H1 (cell line): ENCODE results near the gene KIF25. TPM values are rescaled to one million over a fixed set of nuclear protein-coding genes. Genes with fewer than 3 reads are reported as not detected.

Experiments used
- ASH2L ChIP-seq: fragments of 200-600, 300-600 bp; sonication (generic); IDR thresholded peaks from one replicate; pipeline ENCODE4 v1.7.1; 2017; ENCODE audit warnings: low read length
- BRCA1 ChIP-seq: IDR thresholded peaks from 2 replicates; pipeline ENCODE4 v1.6.1; 2012; ENCODE audit warnings: low read depth, low read length, improper control_type of control experiment
- CBX8 ChIP-seq: fragments of 300-800, 300-1000 bp; sonication (generic); IDR thresholded peaks from 2 replicates; pipeline ENCODE4 v1.7.1; 2016; ENCODE audit warnings: low read depth, low read length, borderline replicate concordance
- CHD1 ChIP-seq: IDR thresholded peaks from 2 replicates; pipeline ENCODE4 v1.6.1; 2012; ENCODE audit warnings: low read depth, low read length, improper control_type of control experiment
- CHD2 ChIP-seq: IDR thresholded peaks from 2 replicates; pipeline ENCODE4 v1.6.1; 2012; ENCODE audit warnings: low read length, improper control_type of control experiment
- EGR1 ChIP-seq: IDR thresholded peaks from 2 replicates; pipeline ENCODE4 v1.6.1; 2011; ENCODE audit warnings: low read depth, low read length, borderline replicate concordance
- EZH2 ChIP-seq: fragments of 200-600 bp; sonication (generic); IDR thresholded peaks from 2 replicates; pipeline ENCODE4 v1.7.1; 2012; ENCODE audit warnings: low read depth, mild to moderate bottlenecking, moderate library complexity, low read length, inconsistent platforms; ENCODE audit not compliant: severe bottlenecking
- FOSL1 ChIP-seq: IDR thresholded peaks from 2 replicates; pipeline ENCODE4 v1.6.1; 2011; ENCODE audit warnings: mild to moderate bottlenecking, low read depth, low read length, moderate library complexity; ENCODE audit not compliant: insufficient read depth
- GABPA ChIP-seq: IDR thresholded peaks from 2 replicates; pipeline ENCODE4 v1.6.1; 2011; ENCODE audit warnings: mild to moderate bottlenecking, low read length, moderate library complexity, borderline replicate concordance; ENCODE audit not compliant: insufficient read depth
- JUN ChIP-seq: IDR thresholded peaks from 2 replicates; pipeline ENCODE4 v1.6.1; 2011; ENCODE audit warnings: low read depth, mild to moderate bottlenecking, improper control_type of control experiment, low read length
- KDM1A ChIP-seq: fragments of 200-600, 300-600 bp; sonication (generic); IDR thresholded peaks from 2 replicates; pipeline ENCODE4 v1.7.1; 2016; ENCODE audit warnings: mild to moderate bottlenecking, low read length, borderline replicate concordance
- KDM4A ChIP-seq: IDR thresholded peaks from one replicate; pipeline ENCODE4 v1.7.1; 2012; ENCODE audit warnings: low read depth, mild to moderate bottlenecking, moderate library complexity, low read length, inconsistent platforms; ENCODE audit not compliant: severe bottlenecking
- NRF1 ChIP-seq: IDR thresholded peaks from 2 replicates; pipeline ENCODE4 v1.6.1; 2011; ENCODE audit warnings: mild to moderate bottlenecking, low read depth, low read length, improper control_type of control experiment
- POLR2AphosphoS5 ChIP-seq: IDR thresholded peaks from 2 replicates; pipeline ENCODE4 v1.6.1; 2011; ENCODE audit warnings: low read depth, low read length
- RAD21 ChIP-seq, 2 experiments: IDR thresholded peaks in 1 of 2; conservative IDR thresholded peaks in 1 of 2; 2 replicates each; pipeline ENCODE4 v1.6.1; 2011; ENCODE audit warnings: low read depth in 2 of 2, low read length in 2 of 2, improper control_type of control experiment in 1 of 2, inconsistent platforms in 1 of 2, mild to moderate bottlenecking in 1 of 2, moderate library complexity in 1 of 2
- SIN3A ChIP-seq, 2 experiments: IDR thresholded peaks in 1 of 2; conservative IDR thresholded peaks in 1 of 2; 2 replicates each; pipeline ENCODE4 v1.6.1; 2011 to 2012; ENCODE audit warnings: low read length in 2 of 2, improper control_type of control experiment in 1 of 2, low read depth in 1 of 2, mild to moderate bottlenecking in 1 of 2
- SP1 ChIP-seq: IDR thresholded peaks from 2 replicates; pipeline ENCODE4 v1.6.1; 2011; ENCODE audit warnings: low read depth, low read length
- TAF1 ChIP-seq: IDR thresholded peaks from 2 replicates; pipeline ENCODE4 v1.6.1; 2011; ENCODE audit warnings: mild to moderate bottlenecking, low read depth, low read length
- TAF7 ChIP-seq: optimal IDR thresholded peaks from 2 replicates; pipeline ENCODE3; 2011; ENCODE audit warnings: low read depth, mild to moderate bottlenecking, inconsistent platforms, low read length, moderate library complexity, borderline replicate concordance
- YY1 ChIP-seq: IDR thresholded peaks from 2 replicates; pipeline ENCODE4 v1.6.1; 2011; ENCODE audit warnings: low read depth, mild to moderate bottlenecking, low read length
- polyA plus RNA-seq, 7 experiments: library from polyadenylated mRNA; depleted of rRNA in 3 of 7; stranded (reverse) in 5 of 7; unstranded in 2 of 7; fragments of >200 nt in 5 of 7; fragments of 200-250 nt in 2 of 7; gene quantifications; 1 replicate in 5 of 7; 2 replicates in 1 of 7; 4 replicates in 1 of 7; pipeline versions ENCODE4 v1.2.1 to v1.2.3, GENCODE V29; 2011 to 2013; ENCODE audit warnings: missing spikeins in 2 of 7, mixed read lengths in 2 of 7
- total RNA-seq: library from RNA; stranded (reverse); fragmentation: NEBNext Ultra II Directional; extraction: Animal tissue kit (Norgen Biotek cat#: 25700); gene quantifications from 2 replicates; pipeline ENCODE4 v1.2.1, GENCODE V29; 2021
- TF ChIP-seq, protein P1 (sequence below): IDR thresholded peaks from 2 replicates; pipeline ENCODE4 v1.6.1; 2012; ENCODE audit warnings: inconsistent platforms
- TF ChIP-seq, protein P2 (sequence below): IDR thresholded peaks from 2 replicates; pipeline ENCODE4 v1.6.1; 2011; ENCODE audit warnings: low read length, improper control_type of control experiment

KIF25 gene
- total and polyA plus RNA-seq, 2 of the 8 experiments (the other 6 are each of a cell fraction or from before 2014, with no cell fraction given): 1.5 to 2.0 TPM

DNA sequence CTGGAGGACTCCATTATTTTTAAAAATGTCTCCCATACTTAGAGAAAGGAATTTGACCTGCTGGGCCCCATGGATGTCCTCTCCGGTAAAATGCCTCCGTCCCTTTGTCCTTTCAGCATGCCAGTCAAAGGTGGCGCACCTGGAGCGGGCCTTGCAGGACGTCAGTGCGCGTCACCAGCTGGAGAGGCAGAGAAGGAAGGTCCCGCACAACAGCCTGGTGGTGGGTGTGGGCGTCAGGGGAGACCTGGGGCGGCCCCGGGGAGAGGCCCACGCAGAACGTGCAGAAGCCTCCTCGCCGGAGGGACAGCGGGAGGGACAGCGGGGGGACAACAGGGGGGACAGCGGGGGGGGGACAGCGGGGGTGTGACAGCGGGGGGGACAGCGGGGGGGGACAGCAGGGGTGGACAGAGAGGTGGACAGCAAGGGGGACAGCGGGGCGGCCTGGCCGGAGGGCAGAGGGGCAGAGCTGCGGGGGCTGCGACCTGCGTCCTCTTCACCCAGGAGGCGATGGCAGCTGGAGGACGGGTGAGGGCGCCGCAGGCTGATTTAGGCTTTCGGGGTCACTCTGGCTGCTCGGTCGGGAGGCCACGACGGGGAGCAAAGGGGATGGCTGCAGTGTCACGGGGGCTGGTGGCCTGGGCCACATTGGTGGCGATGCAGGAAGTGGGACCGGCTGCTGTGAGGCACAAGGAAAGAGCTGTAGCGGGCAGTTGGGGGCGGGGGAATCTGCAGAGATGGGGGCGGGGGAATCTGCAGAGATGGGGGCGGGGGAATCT is 859 bp upstream of the KIF25 start (continued):
- TF ChIP-seq SIN3A (conservative IDR thresholded peaks at IDR 0.05 in 1 of 2, IDR thresholded peaks at IDR 0.05 in 1 of 2; ENCODE audit: low read depth in 1 of 2, low read length in 2 of 2) (no peak), SP1 (no peak), ASH2L (no peak), BRCA1 (no peak), GABPA (no peak), POLR2AphosphoS5 (no peak), TAF1 (no peak), EZH2 (no peak), JUN (no peak), NRF1 (no peak), CHD1 (no peak), CHD2 (no peak), EGR1 (peak; percentile 75; the same call in 1 of the 2 replicates), CBX8 (no peak), KDM4A (no peak), FOSL1 (no peak), YY1 (no peak), TAF7 (no peak), KDM1A (no peak), RAD21 (IDR thresholded peaks at IDR 0.05 in 1 of 2, conservative IDR thresholded peaks at IDR 0.05 in 1 of 2; ENCODE audit: low read depth in 2 of 2, low read length in 2 of 2) (peak; percentile 73 to 78)
- TF ChIP-seq, protein P1, sequence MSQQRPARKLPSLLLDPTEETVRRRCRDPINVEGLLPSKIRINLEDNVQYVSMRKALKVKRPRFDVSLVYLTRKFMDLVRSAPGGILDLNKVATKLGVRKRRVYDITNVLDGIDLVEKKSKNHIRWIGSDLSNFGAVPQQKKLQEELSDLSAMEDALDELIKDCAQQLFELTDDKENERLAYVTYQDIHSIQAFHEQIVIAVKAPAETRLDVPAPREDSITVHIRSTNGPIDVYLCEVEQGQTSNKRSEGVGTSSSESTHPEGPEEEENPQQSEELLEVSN: no peak
- TF ChIP-seq, protein P2, sequence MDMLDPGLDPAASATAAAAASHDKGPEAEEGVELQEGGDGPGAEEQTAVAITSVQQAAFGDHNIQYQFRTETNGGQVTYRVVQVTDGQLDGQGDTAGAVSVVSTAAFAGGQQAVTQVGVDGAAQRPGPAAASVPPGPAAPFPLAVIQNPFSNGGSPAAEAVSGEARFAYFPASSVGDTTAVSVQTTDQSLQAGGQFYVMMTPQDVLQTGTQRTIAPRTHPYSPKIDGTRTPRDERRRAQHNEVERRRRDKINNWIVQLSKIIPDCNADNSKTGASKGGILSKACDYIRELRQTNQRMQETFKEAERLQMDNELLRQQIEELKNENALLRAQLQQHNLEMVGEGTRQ: no peak
